Stimulated activated CD4-positive, alpha-beta T cell treated with anti-CD3 and anti-CD28 coated beads, Interleukin-4, amount 100 ng/mL, for 4 hours (primary cell): ENCODE results near the gene RNF145.
"Not testable (repeated sequence)": the region's sequence is repeated elsewhere in the genome, so short reads cannot be mapped to it uniquely, and the experiment has no call there.

Experiments
- DNase-seq, 2 experiments: peaks; one replicate each; pipeline ENCODE4 v3.0.0-alpha.2; 2020

The RNF145 gene

GRCh38 chr5:159209438-159210209 is at the start of gene RNF145:
Gene RNF145 (minus strand): TSS chr5:159209553. CDS start chr5:159203617, 5,936 bp downstream.
- DNase-seq, result peak; percentile 96 to 98

- DNase-seq, result no peak
These were observed 49.0 kb upstream of the RNF145 start for GRCh38 chr5:159258361-159258760.

GRCh38 chr5:159257629-159258283 is 48.4 kb upstream of the RNF145 start:
- no peak for DNase-seq

GRCh38 chr5:159257007-159257406 is 47.7 kb upstream of the RNF145 start:
- no peak for DNase-seq

GRCh38 chr5:159252195-159252594 is 42.8 kb upstream of the RNF145 start:
- no peak for DNase-seq

GRCh38 chr5:159249158-159249557 is 39.8 kb upstream of the RNF145 start:
- no peak for DNase-seq

- no peak for DNase-seq
These were observed 35.5 kb upstream of the RNF145 start for GRCh38 chr5:159244890-159245289.

GRCh38 chr5:159244163-159244562 is 34.8 kb upstream of the RNF145 start:
- DNase-seq, result no peak

- DNase-seq, result no peak
These were observed 34.0 kb upstream of the RNF145 start for GRCh38 chr5:159243385-159243784.

- DNase-seq, result no peak
These were observed 33.3 kb upstream of the RNF145 start for GRCh38 chr5:159242656-159243055.

GRCh38 chr5:159241946-159242552 is 32.7 kb upstream of the RNF145 start:
- no peak for DNase-seq

- peak in 1 of 2 experiments; percentile 24 for DNase-seq
These were observed 31.0 kb upstream of the RNF145 start for GRCh38 chr5:159240301-159240870.

GRCh38 chr5:159235871-159236520 is 26.6 kb upstream of the RNF145 start:
- not testable (repeated sequence) for DNase-seq

GRCh38 chr5:159231167-159231566 is 21.8 kb upstream of the RNF145 start:
- DNase-seq, result no peak

- DNase-seq, result no peak
These were observed 21.3 kb upstream of the RNF145 start for GRCh38 chr5:159230657-159231056.

GRCh38 chr5:159228097-159228496 is 18.7 kb upstream of the RNF145 start:
- not testable (repeated sequence) for DNase-seq

- DNase-seq, result no peak
These were observed 18.1 kb upstream of the RNF145 start for GRCh38 chr5:159227452-159227851.

GRCh38 chr5:159226451-159226850 is 17.1 kb upstream of the RNF145 start:
- no peak for DNase-seq

GRCh38 chr5:159224471-159224870 is 15.1 kb upstream of the RNF145 start:
- no peak for DNase-seq

GRCh38 chr5:159223469-159223868 is 14.1 kb upstream of the RNF145 start:
- no peak for DNase-seq

- DNase-seq, result no peak
These were observed 10.9 kb upstream of the RNF145 start for GRCh38 chr5:159220206-159220605.

GRCh38 chr5:159218595-159219023 is 9.3 kb upstream of the RNF145 start:
- DNase-seq, result no peak

- no peak for DNase-seq
These were observed 7.9 kb upstream of the RNF145 start for GRCh38 chr5:159217236-159217635.
